GM20000 (cell line): Measurements from ENCODE around the gene ADM2.

Experiments
- DNase-seq: peaks from one replicate; pipeline ENCODE4 v3.0.0; 2012; ENCODE audit warnings: low spot score
- TF ChIP-seq, protein P1 (sequence below): IDR thresholded peaks from 2 replicates; pipeline ENCODE4 v1.5.1; 2012; ENCODE audit warnings: mild to moderate bottlenecking, control low read depth; ENCODE audit errors: extremely low read depth, missing control alignments

The ADM2 gene

DNA sequence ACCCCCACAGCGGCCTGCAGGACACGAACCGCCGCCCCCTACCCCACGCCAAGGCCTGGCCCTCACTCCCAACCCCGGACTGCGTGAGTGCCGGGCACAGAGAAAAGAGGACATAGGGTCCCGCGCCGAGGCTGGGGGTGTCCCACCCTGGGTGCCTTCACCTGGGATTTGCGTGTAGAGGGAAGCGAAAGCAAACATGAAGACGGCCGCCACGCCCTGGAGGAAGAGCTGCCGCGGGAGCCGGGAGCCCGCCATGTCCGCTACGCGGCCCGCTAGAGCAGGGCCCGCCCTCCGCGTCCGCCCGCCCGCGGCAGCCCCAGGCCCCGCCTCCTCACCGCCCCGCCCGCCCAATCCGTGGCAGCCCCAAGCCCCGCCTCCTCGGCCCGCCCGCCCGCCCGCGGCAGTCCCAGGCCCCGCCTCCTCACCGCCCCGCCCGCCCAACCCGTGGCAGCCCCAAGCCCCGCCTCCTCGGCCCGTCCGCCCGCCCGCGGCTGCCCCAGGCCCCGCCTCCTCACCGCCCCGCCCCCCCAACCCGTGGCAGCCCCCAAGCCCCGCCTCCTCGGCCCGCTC is 26.2 kb downstream of the ADM2 start, which contains the start of gene LMF2:
Gene LMF2, minus strand, starts transcription at position 282 of the 570 bp plus-strand sequence. Its CDS starts 27 bp downstream, at position 255.
- peak; percentile 99 for DNase-seq
- TF ChIP-seq, protein P1, sequence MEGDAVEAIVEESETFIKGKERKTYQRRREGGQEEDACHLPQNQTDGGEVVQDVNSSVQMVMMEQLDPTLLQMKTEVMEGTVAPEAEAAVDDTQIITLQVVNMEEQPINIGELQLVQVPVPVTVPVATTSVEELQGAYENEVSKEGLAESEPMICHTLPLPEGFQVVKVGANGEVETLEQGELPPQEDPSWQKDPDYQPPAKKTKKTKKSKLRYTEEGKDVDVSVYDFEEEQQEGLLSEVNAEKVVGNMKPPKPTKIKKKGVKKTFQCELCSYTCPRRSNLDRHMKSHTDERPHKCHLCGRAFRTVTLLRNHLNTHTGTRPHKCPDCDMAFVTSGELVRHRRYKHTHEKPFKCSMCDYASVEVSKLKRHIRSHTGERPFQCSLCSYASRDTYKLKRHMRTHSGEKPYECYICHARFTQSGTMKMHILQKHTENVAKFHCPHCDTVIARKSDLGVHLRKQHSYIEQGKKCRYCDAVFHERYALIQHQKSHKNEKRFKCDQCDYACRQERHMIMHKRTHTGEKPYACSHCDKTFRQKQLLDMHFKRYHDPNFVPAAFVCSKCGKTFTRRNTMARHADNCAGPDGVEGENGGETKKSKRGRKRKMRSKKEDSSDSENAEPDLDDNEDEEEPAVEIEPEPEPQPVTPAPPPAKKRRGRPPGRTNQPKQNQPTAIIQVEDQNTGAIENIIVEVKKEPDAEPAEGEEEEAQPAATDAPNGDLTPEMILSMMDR: no peak

DNA sequence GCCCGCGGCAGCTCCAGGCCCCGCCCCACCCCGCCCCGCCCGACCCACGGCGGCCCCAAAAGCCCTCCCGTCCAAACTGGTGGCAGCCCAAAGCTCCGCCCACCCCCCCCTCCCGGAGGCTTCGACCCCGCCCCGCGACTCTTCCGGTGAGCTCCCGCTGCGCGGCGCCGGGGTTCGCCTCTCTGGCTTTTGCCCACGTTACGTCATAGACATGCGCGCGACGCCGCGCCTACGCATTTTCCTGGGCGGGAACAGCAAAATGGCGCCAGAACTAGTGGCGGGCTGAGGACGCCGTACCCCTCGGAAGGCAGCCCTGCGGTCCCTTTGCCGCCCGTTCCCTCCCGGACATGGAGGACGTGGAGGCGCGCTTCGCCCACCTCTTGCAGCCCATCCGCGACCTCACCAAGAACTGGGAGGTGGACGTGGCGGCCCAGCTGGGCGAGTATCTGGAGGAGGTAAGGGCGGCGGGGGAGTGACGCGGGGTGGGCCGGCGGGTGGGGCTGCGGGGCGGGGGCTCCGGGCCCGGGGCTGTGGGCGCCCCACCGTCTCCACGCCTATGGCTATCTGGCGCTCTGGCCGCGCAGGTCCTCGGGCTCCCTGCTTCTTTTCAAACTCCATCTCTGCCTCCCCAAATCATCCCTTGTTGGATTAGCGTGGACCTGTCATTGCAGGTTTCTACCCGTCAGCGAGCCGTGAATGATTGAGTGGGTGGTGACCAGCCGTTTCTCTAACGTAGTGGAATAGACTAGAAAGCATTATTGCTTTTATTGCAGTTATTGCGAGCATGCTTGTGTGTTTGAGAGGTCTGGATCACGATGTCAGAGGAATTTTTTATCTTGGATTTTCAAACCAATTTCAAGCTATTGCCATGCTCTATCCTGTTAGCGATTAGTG is 26.9 kb downstream of the ADM2 start, which contains the start of gene NCAPH2:
Gene NCAPH2, plus strand, starts transcription at position 234 of the 894 bp plus-strand sequence. Its CDS starts 114 bp downstream, at position 348.
- TF ChIP-seq, protein P1: no peak
- peak; percentile 100 for DNase-seq

GRCh38 chr22:50508897-50509296 is 27.6 kb downstream of the ADM2 start:
- DNase-seq: no peak
- TF ChIP-seq, protein P1: no peak

- TF ChIP-seq, protein P1: no peak
- DNase-seq: no peak
These were observed 31.8 kb downstream of the ADM2 start for GRCh38 chr22:50513175-50513574.

DNA sequence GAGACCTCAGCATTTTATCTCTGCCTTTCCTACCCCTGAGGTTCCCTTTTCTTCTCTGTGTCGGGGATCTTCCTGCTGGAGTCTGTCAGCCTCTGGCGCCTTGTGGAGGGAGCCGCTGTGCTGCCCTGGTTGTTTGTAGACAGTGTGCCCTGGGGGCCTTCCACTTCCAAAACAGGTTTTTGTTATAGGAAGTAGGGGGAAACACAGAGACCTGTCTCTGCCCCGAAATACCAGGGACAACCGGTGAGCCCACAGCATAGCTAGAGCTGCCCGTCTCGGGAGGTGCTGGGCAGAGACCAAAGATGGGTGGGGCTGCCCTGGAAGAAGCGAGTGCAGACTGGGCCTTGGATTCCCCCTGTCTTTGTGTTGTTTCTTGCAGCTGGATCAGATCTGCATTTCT is 34.7 kb downstream of the ADM2 start:
- TF ChIP-seq, protein P1: no peak

GRCh38 chr22:50516891-50517290 is 35.5 kb downstream of the ADM2 start:
- TF ChIP-seq, protein P1: no peak
- no peak for DNase-seq

More for the DNA sequence above, 34.7 kb downstream of the ADM2 start:
- DNase-seq: no peak

DNA sequence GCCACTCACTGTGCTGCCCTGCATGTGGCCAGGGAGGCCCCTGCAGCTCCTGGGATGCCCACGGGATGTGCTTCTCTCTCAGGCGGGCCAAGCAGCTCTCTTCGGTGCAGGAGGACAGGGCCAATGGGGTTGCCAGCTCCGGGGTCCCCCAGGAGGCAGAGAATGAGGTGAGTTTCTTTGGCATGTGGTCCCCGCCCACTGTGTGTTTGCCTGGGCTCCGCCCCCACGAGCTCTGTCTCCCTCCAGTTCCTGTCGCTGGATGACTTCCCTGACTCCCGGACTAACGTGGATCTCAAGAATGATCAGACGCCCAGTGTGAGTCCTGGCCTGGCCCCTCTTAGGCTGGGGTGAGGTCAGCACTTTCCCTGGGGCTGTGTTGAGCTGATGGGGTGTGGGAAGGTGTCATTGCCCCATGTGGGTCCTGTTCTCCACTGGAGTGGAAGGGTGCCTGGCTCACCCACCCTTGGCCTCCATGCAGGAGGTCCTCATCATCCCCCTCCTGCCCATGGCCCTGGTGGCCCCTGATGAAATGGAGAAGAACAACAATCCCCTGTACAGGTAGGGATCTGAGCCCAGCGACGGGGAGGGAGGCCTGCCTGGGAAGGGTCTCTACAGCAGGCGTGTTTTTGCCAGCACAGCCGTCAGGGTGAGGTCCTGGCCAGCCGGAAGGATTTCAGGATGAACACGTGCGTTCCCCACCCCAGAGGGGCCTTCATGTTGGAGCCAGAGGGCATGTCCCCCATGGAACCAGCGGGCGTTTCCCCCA is 36.3 kb downstream of the ADM2 start:
- TF ChIP-seq, protein P1: no peak
- DNase-seq: no peak
